Renal pelvis (tissue), 12 donors: Measurements from ENCODE around the gene MRPL10. TPM values are rescaled to one million over a fixed set of nuclear protein-coding genes. Genes with fewer than 3 reads are reported as not detected.

ENCODE experiments used
- DNase-seq: peaks from one replicate; pipeline ENCODE4 v3.0.0-alpha.2; 2013
- long read RNA-seq, 16 experiments: transcript quantifications; one replicate each; lab custom pipeline, GENCODE V29; 2026
- polyA plus RNA-seq, 3 donors: library from polyadenylated mRNA; unstranded; fragments of 120-200 nt; gene quantifications; one replicate each; pipeline ENCODE4 v1.2.1, GENCODE V29; 2013; ENCODE audit not compliant: insufficient read length in 3 of 3

Gene MRPL10
- 10 to 100 TPM; 55.4 to 61.7 (median 58.5) TPM for polyA plus RNA-seq
- long read RNA-seq, donor 1, transcript MRPL10-202 (5 exons, 1,725 nt), result major isoform, 24 of 26 reads
- long read RNA-seq, donor 1, partial matches to known transcripts, result 0 of 26 reads
- long read RNA-seq, donor 1, other reads (novel, unspliced or antisense), result 0 of 26 reads
- long read RNA-seq, donor 2, transcript MRPL10-202 (5 exons, 1,725 nt), result major isoform, 32 of 40 reads
- long read RNA-seq, donor 2, partial matches to known transcripts, result 8 of 40 reads
- long read RNA-seq, donor 2, other reads (novel, unspliced or antisense), result 0 of 40 reads
- long read RNA-seq, donor 3, transcript MRPL10-202 (5 exons, 1,725 nt), result major isoform, 25 of 27 reads
- long read RNA-seq, donor 3, partial matches to known transcripts, result 0 of 27 reads
- long read RNA-seq, donor 3, other reads (novel, unspliced or antisense), result 0 of 27 reads
- long read RNA-seq, donor 4, transcript MRPL10-202 (5 exons, 1,725 nt), result major isoform, 36 of 48 reads
- long read RNA-seq, donor 4, partial matches to known transcripts, result 11 of 48 reads
- long read RNA-seq, donor 4, other reads (novel, unspliced or antisense), result 0 of 48 reads
- long read RNA-seq, donor 5, transcript MRPL10-202 (5 exons, 1,725 nt), result major isoform, 22 of 25 reads
- long read RNA-seq, donor 5, partial matches to known transcripts, result 0 of 25 reads
- long read RNA-seq, donor 5, other reads (novel, unspliced or antisense), result 0 of 25 reads
- long read RNA-seq, donor 6, transcript MRPL10-202 (5 exons, 1,725 nt), result major isoform, 20 of 20 reads
- long read RNA-seq, donor 6, partial matches to known transcripts, result 0 of 20 reads
- long read RNA-seq, donor 6, other reads (novel, unspliced or antisense), result 0 of 20 reads
- long read RNA-seq, donor 7, transcript MRPL10-202 (5 exons, 1,725 nt), result major isoform, 32 of 37 reads
- long read RNA-seq, donor 7, partial matches to known transcripts, result 0 of 37 reads
- long read RNA-seq, donor 7, other reads (novel, unspliced or antisense), result 0 of 37 reads
- long read RNA-seq, donor 8, transcript MRPL10-202 (5 exons, 1,725 nt), result major isoform, 10 of 10 reads
- long read RNA-seq, donor 8, partial matches to known transcripts, result 0 of 10 reads
- long read RNA-seq, donor 8, other reads (novel, unspliced or antisense), result 0 of 10 reads
- long read RNA-seq, donor 9, transcript MRPL10-202 (5 exons, 1,725 nt), result major isoform, 30 of 31 reads
- long read RNA-seq, donor 9, partial matches to known transcripts, result 0 of 31 reads
- long read RNA-seq, donor 9, other reads (novel, unspliced or antisense), result 0 of 31 reads
- long read RNA-seq, donor 10, transcript MRPL10-202 (5 exons, 1,725 nt), result major isoform, 18 of 27 reads
- long read RNA-seq, donor 10, partial matches to known transcripts, result 8 of 27 reads
- long read RNA-seq, donor 10, other reads (novel, unspliced or antisense), result 0 of 27 reads
- long read RNA-seq, donor 11, transcript MRPL10-202 (5 exons, 1,725 nt), result major isoform, 29 of 30 reads
- long read RNA-seq, donor 11, partial matches to known transcripts, result 0 of 30 reads
- long read RNA-seq, donor 11, other reads (novel, unspliced or antisense), result 0 of 30 reads
- long read RNA-seq, donor 12, transcript MRPL10-202 (5 exons, 1,725 nt), result major isoform, 31 of 33 reads
- long read RNA-seq, donor 12, partial matches to known transcripts, result 0 of 33 reads
- long read RNA-seq, donor 12, other reads (novel, unspliced or antisense), result 0 of 33 reads
- long read RNA-seq, donor 13, transcript MRPL10-202 (5 exons, 1,725 nt), result major isoform, 20 of 20 reads
- long read RNA-seq, donor 13, partial matches to known transcripts, result 0 of 20 reads
- long read RNA-seq, donor 13, other reads (novel, unspliced or antisense), result 0 of 20 reads
- long read RNA-seq, donor 14, result 0 reads
- long read RNA-seq, donor 15, result 0 reads
- long read RNA-seq, donor 16, transcript MRPL10-202 (5 exons, 1,725 nt), result major isoform, 24 of 27 reads
- long read RNA-seq, donor 16, partial matches to known transcripts, result 0 of 27 reads
- long read RNA-seq, donor 16, other reads (novel, unspliced or antisense), result 0 of 27 reads

- DNase-seq, result peak; percentile 95
Observed at GRCh38 chr17:47831003-47831933, at the start of gene MRPL10, which contains the start of gene LRRC46. MRPL10 (minus strand) TSS chr17:47831541; CDS start chr17:47831511, 30 bp downstream. LRRC46 (plus strand) TSS chr17:47831670; CDS start chr17:47831990, 320 bp downstream.

GRCh38 chr17:47879776-47880454 is 48.6 kb upstream of the MRPL10 start:
- DNase-seq, result no peak

- no peak for DNase-seq
Observed at GRCh38 chr17:47879028-47879585, 47.8 kb upstream of the MRPL10 start.

GRCh38 chr17:47878203-47879027 is 47.1 kb upstream of the MRPL10 start:
- no peak for DNase-seq

- DNase-seq, result peak; percentile 89
Observed at GRCh38 chr17:47877368-47878034, 46.2 kb upstream of the MRPL10 start.

- DNase-seq, result no peak
Observed at GRCh38 chr17:47875011-47875985, 44.0 kb upstream of the MRPL10 start.

- DNase-seq, result no peak
Observed at GRCh38 chr17:47873200-47874090, 42.1 kb upstream of the MRPL10 start.

- DNase-seq, result no peak
Observed at GRCh38 chr17:47872651-47873161, 41.4 kb upstream of the MRPL10 start.

GRCh38 chr17:47872019-47872650 is 40.8 kb upstream of the MRPL10 start:
- no peak for DNase-seq

GRCh38 chr17:47871048-47871447 is 39.7 kb upstream of the MRPL10 start:
- no peak for DNase-seq

GRCh38 chr17:47870056-47870455 is 38.7 kb upstream of the MRPL10 start:
- DNase-seq, result no peak

- no peak for DNase-seq
Observed at GRCh38 chr17:47869114-47869513, 37.8 kb upstream of the MRPL10 start.

- no peak for DNase-seq
Observed at GRCh38 chr17:47867813-47868533, 36.6 kb upstream of the MRPL10 start.
